Uterus (tissue), 4 donors: Measurements from ENCODE around the gene ENOPH1. TPM values are rescaled to one million over a fixed set of nuclear protein-coding genes. Genes with fewer than 3 reads are reported as not detected.

Experiments used
- DNase-seq, 2 donors: peaks; one replicate each; pipeline ENCODE4 v3.0.0-alpha.2; 2019 to 2020
- H3K27ac ChIP-seq, 2 donors: fragments of 200-600 bp; sonication (generic); 1 replicate in 1 of 2; 2 replicates in 1 of 2; pipeline ENCODE4 v1.5.1; 2016 to 2018
- H3K27me3 ChIP-seq, 2 donors: fragments of 200-600 bp; sonication (generic); one replicate each; pipeline ENCODE4 v1.5.1; 2018 to 2019; ENCODE audit warnings: control low read depth in 1 of 2
- H3K36me3 ChIP-seq, 2 donors: fragments of 200-600 bp; sonication (generic); one replicate each; pipeline ENCODE4 v1.5.1; 2019; ENCODE audit warnings: control low read depth in 1 of 2
- H3K4me1 ChIP-seq, 2 donors: fragments of 200-600 bp; sonication (generic); one replicate each; pipeline ENCODE4 v1.5.1; 2018 to 2019; ENCODE audit warnings: control low read depth in 1 of 2
- H3K4me3 ChIP-seq, 2 donors: fragments of 200-600 bp; sonication (generic); 1 replicate in 1 of 2; 2 replicates in 1 of 2; pipeline ENCODE4 v1.5.1; 2018 to 2019; ENCODE audit warnings: mild to moderate bottlenecking in 1 of 2
- H3K9me3 ChIP-seq, 2 donors: fragments of 200-600 bp; sonication (generic); one replicate each; pipeline ENCODE4 v1.5.1; 2019; ENCODE audit warnings: control low read depth in 1 of 2
- CTCF ChIP-seq, 4 experiments: fragments of 200-600 bp in 2 of 4; fragments of 450-650 bp in 2 of 4; sonication (generic) in 2 of 4; IDR thresholded peaks; one replicate each; pipeline ENCODE4 v1.5.1; 2016 to 2019; ENCODE audit warnings: antibody characterized with exemption in 4 of 4, mild to moderate bottlenecking in 2 of 4, moderate library complexity in 1 of 4
- POLR2A ChIP-seq, 2 donors: fragments of 450-650 bp; IDR thresholded peaks; one replicate each; pipeline ENCODE4 v1.6.1; 2016; ENCODE audit warnings: antibody characterized with exemption in 2 of 2, mild to moderate bottlenecking in 1 of 2, moderate library complexity in 1 of 2
- intact Hi-C: fragments of 100-400 bp; cut with DNase I; formaldehyde crosslinking; loops from one replicate; pipeline ENCODE4 v1.15.1; 2023; ENCODE audit warnings: low total_unique reads
- total RNA-seq, 4 donors: library from RNA; depleted of rRNA in 3 of 4; stranded (reverse); fragments of >200 nt in 3 of 4; gene quantifications; one replicate each; pipeline versions ENCODE4 v1.1.0 to v1.2.4, GENCODE V29; 2014 to 2023
- donor health status: DM: yes; HTN: yes; CAD: no.

The ENOPH1 gene
- total RNA-seq, 4 donors from 2014 or later: 20.5 to 40.2 (median 28.3) TPM

GRCh38 chr4:82480771-82481505 is 50.5 kb downstream of the ENOPH1 start:
- Histone ChIP-seq H3K4me1 (no peaks in the 10 kb centered on the region), H3K36me3 (no peaks in the 10 kb centered on the region), H3K4me3 (no peak overlapping the region), H3K9me3 (no peaks in the 10 kb centered on the region), H3K27ac (no peak overlapping the region), H3K27me3 (no peaks in the 10 kb centered on the region)
- TF ChIP-seq CTCF (IDR thresholded peaks at IDR 0.05) (no peak), POLR2A (IDR thresholded peaks at IDR 0.05) (no peak)
- no peak for DNase-seq
- intact Hi-C loops: no loop called here

GRCh38 chr4:82481506-82481840 is 51.1 kb downstream of the ENOPH1 start:
- no peaks in the 10 kb centered on the region for H3K27me3 ChIP-seq
- no peaks in the 10 kb centered on the region for H3K9me3 ChIP-seq
- TF ChIP-seq POLR2A (IDR thresholded peaks at IDR 0.05): no peak
- TF ChIP-seq CTCF (IDR thresholded peaks at IDR 0.05): no peak
- H3K36me3 ChIP-seq: no peaks in the 10 kb centered on the region
- no peak overlapping the region for H3K4me3 ChIP-seq
- no peak overlapping the region for H3K27ac ChIP-seq
- H3K4me1 ChIP-seq: no peaks in the 10 kb centered on the region
- intact Hi-C loops: no loop called here
- no peak for DNase-seq

GRCh38 chr4:82482387-82482786 is 52.0 kb downstream of the ENOPH1 start:
- no peak overlapping the region for H3K4me3 ChIP-seq
- H3K9me3 ChIP-seq: no peaks in the 10 kb centered on the region
- no peaks in the 10 kb centered on the region for H3K27me3 ChIP-seq
- H3K27ac ChIP-seq: no peak overlapping the region
- no peaks in the 10 kb centered on the region for H3K4me1 ChIP-seq
- no peaks in the 10 kb centered on the region for H3K36me3 ChIP-seq
- intact Hi-C loops: no loop called here
- no peak for DNase-seq
- TF ChIP-seq CTCF (IDR thresholded peaks at IDR 0.05): no peak
- no peak for TF ChIP-seq POLR2A (IDR thresholded peaks at IDR 0.05)

- no peaks in the 10 kb centered on the region for H3K36me3 ChIP-seq
- H3K27ac ChIP-seq: no peak overlapping the region
- intact Hi-C loops: no loop called here
- TF ChIP-seq CTCF (IDR thresholded peaks at IDR 0.05) (no peak), POLR2A (IDR thresholded peaks at IDR 0.05) (no peak)
- no peak for DNase-seq
- H3K9me3 ChIP-seq: no peaks in the 10 kb centered on the region
- H3K27me3 ChIP-seq: no peaks in the 10 kb centered on the region
- no peaks in the 10 kb centered on the region for H3K4me1 ChIP-seq
- no peak overlapping the region for H3K4me3 ChIP-seq
These were observed 54.8 kb downstream of the ENOPH1 start for GRCh38 chr4:82484996-82485783.

GRCh38 chr4:82489076-82489475 is 58.7 kb downstream of the ENOPH1 start:
- H3K9me3 ChIP-seq: no peaks in the 10 kb centered on the region
- TF ChIP-seq CTCF (IDR thresholded peaks at IDR 0.05) (no peak), POLR2A (IDR thresholded peaks at IDR 0.05) (no peak)
- H3K27ac ChIP-seq: no peak overlapping the region
- no peaks in the 10 kb centered on the region for H3K27me3 ChIP-seq
- DNase-seq: no peak
- intact Hi-C loops: no loop called here
- no peaks in the 10 kb centered on the region for H3K4me1 ChIP-seq
- no peaks in the 10 kb centered on the region for H3K36me3 ChIP-seq
- no peak overlapping the region for H3K4me3 ChIP-seq
